A673 (cell line): Measurements from ENCODE around the gene STX4. TPM values are rescaled to one million over a fixed set of nuclear protein-coding genes. Genes with fewer than 3 reads are reported as not detected.
"Not testable (repeated sequence)": the region's sequence is repeated elsewhere in the genome, so short reads cannot be mapped to it uniquely, and the experiment has no call there.

Experiments
- BruUV-seq: library from RNA; stranded (reverse); fragments of 400-500 nt; replicated peaks from 2 replicates; lab custom pipeline; 2021; lab: Mats Ljungman, UMichigan
- CTCF ChIA-PET: fragments of 300-600 bp; sonication (Branson Sonifier 250); formaldehyde crosslinking; loops from one replicate; lab custom pipeline; 2022; ENCODE audit warnings: antibody characterized with exemption; lab: Charles Lee
- POLR2A ChIA-PET: fragments of 300-600 bp; sonication (Branson Sonifier 250); formaldehyde crosslinking; loops from one replicate; lab custom pipeline; 2022; ENCODE audit warnings: antibody characterized with exemption; ENCODE audit not compliant: low non-redundant PET; lab: Charles Lee
- DNase-seq: peaks from one replicate; pipeline ENCODE4 v3.0.0-alpha.2; 2015; ENCODE audit warnings: low spot score
- H3K27ac ChIP-seq: fragments of 200-600 bp; sonication (generic); 2 replicates; pipeline ENCODE4 v1.5.1; 2016; ENCODE audit warnings: mixed run types, low read depth, mild to moderate bottlenecking, mixed read lengths, antibody characterized with exemption, low read length; ENCODE audit not compliant: poor library complexity, severe bottlenecking
- H3K27me3 ChIP-seq: fragments of 200-600 bp; sonication (generic); replicated peaks from 2 replicates; pipeline ENCODE4 v1.6.1; 2017; ENCODE audit warnings: mixed run types, low read depth, mild to moderate bottlenecking, mixed read lengths, antibody characterized with exemption, low read length; ENCODE audit not compliant: insufficient read depth, poor library complexity
- H3K36me3 ChIP-seq: fragments of 200-600 bp; sonication (generic); 2 replicates; pipeline ENCODE4 v1.6.1; 2016; ENCODE audit warnings: mixed run types, mild to moderate bottlenecking, mixed read lengths, antibody characterized with exemption, low read length; ENCODE audit not compliant: insufficient read depth, poor library complexity, severe bottlenecking
- H3K4me1 ChIP-seq: fragments of 200-600 bp; sonication (generic); 2 replicates; pipeline ENCODE4 v1.6.1; 2017; ENCODE audit warnings: mixed run types, mild to moderate bottlenecking, mixed read lengths, antibody characterized with exemption, low read length; ENCODE audit not compliant: insufficient read depth, poor library complexity, severe bottlenecking
- H3K4me3 ChIP-seq: fragments of 200-600 bp; sonication (generic); 2 replicates; pipeline ENCODE4 v1.5.1; 2016; ENCODE audit warnings: low read depth, mixed run types, mild to moderate bottlenecking, mixed read lengths, low read length; ENCODE audit not compliant: poor library complexity, severe bottlenecking
- H3K9me3 ChIP-seq: fragments of 200-600 bp; sonication (generic); 2 replicates; pipeline ENCODE4 v1.6.1; 2016; ENCODE audit warnings: mixed run types, low read depth, mild to moderate bottlenecking, mixed read lengths, antibody characterized with exemption, low read length; ENCODE audit not compliant: poor library complexity, severe bottlenecking
- CTCF ChIP-seq: fragments of 300-800, 200-600 bp; sonication (generic); conservative IDR thresholded peaks from 2 replicates; pipeline ENCODE4 v1.5.1; 2017; ENCODE audit warnings: low read depth, mild to moderate bottlenecking, antibody characterized with exemption, low read length, moderate library complexity, mixed read lengths
- EZH2 ChIP-seq: fragments of 200-600 bp; sonication (generic); IDR thresholded peaks from 2 replicates; pipeline ENCODE4 v1.6.1; 2017; ENCODE audit warnings: borderline replicate concordance, low read depth, mild to moderate bottlenecking, mixed read lengths, antibody characterized with exemption, low read length; ENCODE audit not compliant: poor library complexity, severe bottlenecking
- intact Hi-C: fragments of 100-400 bp; cut with micrococcal nuclease; formaldehyde crosslinking; loops from one replicate; pipeline ENCODE4 v1.10.0; 2022; ENCODE audit not compliant: unreplicated experiment
- total RNA-seq: library from RNA; stranded (reverse); gene quantifications from 2 replicates; pipeline ENCODE4 v1.2.3, GENCODE V29; 2021

The STX4 gene
- total RNA-seq, 1 experiment from 2014 or later = 31.2 TPM

GRCh38 chr16:31016018-31016417, 17.3 kb upstream of the STX4 start:
- BruUV-seq = no TSS peak
- POLR2A ChIA-PET = interaction anchor here (0.6 kb wide), 1 partner anchor 208 kb away, joined by 8 read pairs; no protein-coding TSS in a partner anchor
- intact Hi-C loops = no loop called here

GRCh38 chr16:31017756-31018155, 15.6 kb upstream of the STX4 start:
- H3K4me1 ChIP-seq, intact Hi-C loops, H3K9me3 ChIP-seq, CTCF ChIA-PET, DNase-seq, H3K27ac ChIP-seq, H3K27me3 ChIP-seq, BruUV-seq, H3K4me3 ChIP-seq, POLR2A ChIA-PET, H3K36me3 ChIP-seq: not testable (repeated sequence)

More at GRCh38 chr16:31016018-31016417, 17.3 kb upstream of the STX4 start:
- H3K36me3 ChIP-seq = no peaks in the 10 kb centered on the region
- no peaks in the 10 kb centered on the region for H3K4me1 ChIP-seq
- H3K27me3 ChIP-seq = peaks cover 12% of the 10 kb centered on the region
- DNase-seq = no peak
- CTCF ChIA-PET = no interaction called here
- no peak overlapping the region for H3K4me3 ChIP-seq
- no peaks in the 10 kb centered on the region for H3K9me3 ChIP-seq
- no peak overlapping the region for H3K27ac ChIP-seq
- TF ChIP-seq EZH2 = no peak
- no peak for TF ChIP-seq CTCF

GRCh38 chr16:31020536-31020935, 12.8 kb upstream of the STX4 start:
- CTCF ChIA-PET = no interaction called here
- intact Hi-C loops = no loop called here
- no peaks in the 10 kb centered on the region for H3K9me3 ChIP-seq
- no peaks in the 10 kb centered on the region for H3K27me3 ChIP-seq
- no peaks in the 10 kb centered on the region for H3K36me3 ChIP-seq
- no peak overlapping the region for H3K27ac ChIP-seq
- H3K4me3 ChIP-seq = no peak overlapping the region
- no TSS peak for BruUV-seq
- DNase-seq = no peak
- TF ChIP-seq CTCF = no peak
- TF ChIP-seq EZH2 = no peak
- POLR2A ChIA-PET = no interaction called here
- no peaks in the 10 kb centered on the region for H3K4me1 ChIP-seq

GRCh38 chr16:31022544-31023251, 10.7 kb upstream of the STX4 start:
- CTCF ChIA-PET = no interaction called here

More at GRCh38 chr16:31022544-31023251, 10.7 kb upstream of the STX4 start:
- Histone ChIP-seq H3K27me3 (no peaks in the 10 kb centered on the region), H3K27ac (no peak overlapping the region), H3K4me1 (no peaks in the 10 kb centered on the region), H3K4me3 (no peak overlapping the region), H3K9me3 (no peaks in the 10 kb centered on the region), H3K36me3 (no peaks in the 10 kb centered on the region)
- POLR2A ChIA-PET = no interaction called here
- TF ChIP-seq EZH2 (no peak), CTCF (no peak)
- no TSS peak for BruUV-seq
- no peak for DNase-seq
- intact Hi-C loops = no loop called here
